ENCODE results near the gene TPD52L2.
"Not testable (repeated sequence)": the region's sequence is repeated elsewhere in the genome, so short reads cannot be mapped to it uniquely, and the experiment has no call there.

The TPD52L2 gene

DNA sequence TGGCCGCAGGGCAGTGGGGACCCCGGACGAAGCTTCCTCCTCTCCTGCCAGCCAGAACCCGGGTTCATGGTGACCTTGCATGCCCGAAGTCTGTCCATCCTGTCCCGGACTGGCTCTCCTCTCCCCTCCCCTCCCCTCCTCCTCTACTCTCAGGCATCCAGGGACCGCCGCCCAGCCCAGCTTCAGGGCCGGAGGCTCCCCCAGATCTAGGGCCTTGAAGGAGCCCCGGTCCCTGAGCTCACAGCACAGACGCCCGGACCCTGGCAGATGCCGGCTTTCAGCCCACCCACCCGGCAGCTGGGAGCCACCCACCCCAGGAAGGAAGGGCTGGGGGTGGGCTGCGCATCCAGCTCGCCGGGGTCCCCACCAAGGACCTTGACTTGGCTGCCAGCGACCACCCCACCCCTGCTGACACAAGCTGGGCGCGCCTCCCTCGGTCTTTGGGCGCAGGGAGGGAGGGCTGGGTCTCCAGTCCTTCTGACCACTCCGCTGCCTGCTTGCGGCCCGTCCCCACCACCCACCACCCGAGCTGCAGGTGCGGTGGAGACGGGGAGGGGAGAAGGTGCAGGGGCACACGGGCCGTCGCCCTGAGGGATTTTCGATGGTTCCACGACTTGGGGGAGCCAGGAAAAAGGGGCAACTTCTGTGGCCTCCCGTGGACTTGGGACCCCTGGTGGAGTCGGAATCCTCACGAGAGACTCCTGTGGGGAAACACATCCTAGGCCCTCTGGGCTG, 9.5 kb upstream of the TPD52L2 start:
- DNase-seq (ENCODE audit: low read depth in 2 of 2) = no peak

DNA sequence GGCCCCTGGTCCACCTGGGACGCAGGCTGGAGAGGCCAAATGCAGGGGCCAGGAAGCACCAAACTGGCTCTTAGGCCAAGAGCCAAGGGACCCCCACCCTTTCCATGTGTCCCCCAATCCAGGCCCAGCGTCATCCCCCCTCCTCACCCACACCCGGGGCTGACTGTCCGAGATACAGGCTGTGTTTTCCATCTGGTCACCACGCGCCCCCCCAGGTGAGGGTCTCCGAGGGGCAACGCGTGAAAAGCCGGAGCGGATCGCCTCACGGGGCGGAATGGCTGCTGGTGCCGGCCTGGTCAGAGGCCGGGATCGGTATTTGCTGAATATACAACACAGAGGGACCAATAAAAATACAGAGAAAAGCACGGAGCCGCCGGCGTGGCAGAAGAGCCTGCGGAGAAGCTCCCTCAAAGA, 9.0 kb upstream of the TPD52L2 start:
- DNase-seq (ENCODE audit: low read depth in 2 of 2) = no peak

DNA sequence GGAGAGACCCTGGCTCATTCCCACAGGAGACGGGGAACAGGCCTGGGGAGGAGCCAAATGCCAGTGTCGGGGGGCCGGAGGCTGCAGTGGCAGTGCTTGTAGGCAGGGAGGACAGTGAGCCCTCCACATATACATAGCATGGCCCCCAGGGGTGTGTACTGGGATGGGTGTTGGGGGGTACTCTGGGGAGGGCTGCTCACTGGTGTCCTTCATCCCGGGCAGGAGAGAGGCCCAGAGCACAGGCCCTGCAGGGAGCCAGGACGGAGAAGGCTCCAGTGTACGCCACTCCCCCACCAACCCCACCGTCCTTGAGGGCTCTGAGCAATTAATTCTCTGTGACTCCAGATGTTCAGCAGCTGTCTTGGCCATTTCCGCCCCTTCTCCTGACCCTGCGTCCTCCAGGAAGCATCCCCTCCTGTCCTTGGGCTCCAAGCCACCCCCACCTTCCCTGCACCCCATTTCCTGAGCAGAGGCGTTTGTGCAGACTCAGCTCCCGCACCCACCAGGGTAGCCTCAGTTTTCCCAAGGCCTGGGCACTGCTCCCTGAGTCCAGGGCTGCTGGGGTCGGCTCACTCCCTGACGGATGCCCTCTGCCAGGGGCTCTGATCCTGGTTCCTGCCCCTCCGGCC, 7.2 kb upstream of the TPD52L2 start:
- no peak for DNase-seq (ENCODE audit: low read depth in 2 of 2)

- no peak for DNase-seq (ENCODE audit: low read depth in 2 of 2)
Measured at GRCh38 chr20:63858393-63859165, 6.5 kb upstream of the TPD52L2 start.

GRCh38 chr20:63859166-63859699, 5.8 kb upstream of the TPD52L2 start:
- no peak for DNase-seq (ENCODE audit: low read depth in 2 of 2)

GRCh38 chr20:63860325-63861051, 4.6 kb upstream of the TPD52L2 start:
- DNase-seq (ENCODE audit: low read depth in 2 of 2) = no peak

DNA sequence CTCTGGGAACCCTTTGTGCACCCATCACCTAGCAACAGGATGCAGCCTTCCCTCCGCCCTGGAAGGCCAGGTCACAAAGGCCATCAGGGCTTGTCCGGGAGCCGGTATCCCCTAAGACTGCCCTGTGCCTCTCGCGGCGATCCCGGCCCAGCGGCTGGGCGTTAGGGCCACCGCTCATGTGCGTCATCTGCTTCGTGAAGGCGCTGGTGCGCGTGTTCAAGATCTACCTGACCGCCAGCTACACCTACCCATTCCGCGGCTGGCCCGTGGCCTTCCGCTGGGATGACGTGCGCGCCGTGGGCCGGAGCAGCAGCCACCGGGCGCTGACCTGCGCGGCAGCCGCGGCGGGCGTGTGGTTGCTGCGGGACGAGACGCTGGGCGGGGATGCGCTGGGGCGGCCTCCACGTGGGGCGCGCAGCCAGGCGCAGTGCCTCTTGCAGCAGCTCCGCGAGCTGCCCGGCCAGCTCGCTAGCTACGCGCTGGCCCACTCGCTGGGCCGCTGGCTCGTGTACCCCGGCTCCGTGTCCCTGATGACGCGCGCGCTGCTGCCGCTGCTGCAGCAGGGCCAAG, 3.6 kb upstream of the TPD52L2 start, which contains the start of gene ABHD16B:
ABHD16B (plus strand) TSS at position 134 of the 570 bp plus-strand sequence; CDS start at position 177, 43 bp downstream.
- DNase-seq (ENCODE audit: low read depth in 2 of 2) = no peak

- no peak for DNase-seq (ENCODE audit: low read depth in 2 of 2)
Measured at GRCh38 chr20:63861981-63862901, 2.8 kb upstream of the TPD52L2 start.

DNA sequence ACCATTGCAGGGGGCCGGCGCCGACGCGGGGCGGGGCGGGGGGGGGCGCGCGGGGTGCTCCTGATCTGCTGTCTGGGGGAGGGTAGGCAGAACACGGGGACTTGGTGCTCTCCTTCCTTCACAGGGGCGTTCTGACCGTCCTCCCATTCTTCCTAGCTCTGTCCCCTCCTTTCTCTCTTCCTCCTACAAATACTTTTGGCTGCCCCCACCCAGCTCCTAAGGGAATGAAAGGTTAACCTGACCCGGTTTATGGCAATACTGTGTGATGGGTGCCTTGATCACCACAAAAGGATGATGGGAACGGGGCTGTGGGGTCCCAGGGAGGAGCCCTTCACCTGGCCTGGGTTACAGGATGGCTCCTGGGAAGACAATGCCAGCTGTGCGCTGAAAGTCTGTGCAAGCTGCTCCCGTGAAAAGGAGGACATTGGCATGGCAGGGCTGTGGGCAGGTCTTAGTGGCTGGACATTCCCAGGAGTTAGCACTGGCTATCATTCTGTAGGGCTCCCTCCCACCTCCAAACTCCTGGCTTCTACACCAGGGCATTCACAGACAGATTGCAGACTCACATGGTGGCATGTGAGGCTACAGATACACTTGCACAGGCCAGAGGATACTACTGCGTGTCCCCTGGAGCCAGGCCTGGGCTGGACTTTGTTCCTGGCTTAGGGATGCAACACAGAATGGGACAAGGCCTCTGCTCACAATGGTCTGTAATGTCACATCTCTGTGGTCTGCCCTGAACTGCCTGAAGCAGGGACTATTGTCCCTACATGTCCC, 1.9 kb upstream of the TPD52L2 start:
- no peak for DNase-seq (ENCODE audit: low read depth in 2 of 2)

DNA sequence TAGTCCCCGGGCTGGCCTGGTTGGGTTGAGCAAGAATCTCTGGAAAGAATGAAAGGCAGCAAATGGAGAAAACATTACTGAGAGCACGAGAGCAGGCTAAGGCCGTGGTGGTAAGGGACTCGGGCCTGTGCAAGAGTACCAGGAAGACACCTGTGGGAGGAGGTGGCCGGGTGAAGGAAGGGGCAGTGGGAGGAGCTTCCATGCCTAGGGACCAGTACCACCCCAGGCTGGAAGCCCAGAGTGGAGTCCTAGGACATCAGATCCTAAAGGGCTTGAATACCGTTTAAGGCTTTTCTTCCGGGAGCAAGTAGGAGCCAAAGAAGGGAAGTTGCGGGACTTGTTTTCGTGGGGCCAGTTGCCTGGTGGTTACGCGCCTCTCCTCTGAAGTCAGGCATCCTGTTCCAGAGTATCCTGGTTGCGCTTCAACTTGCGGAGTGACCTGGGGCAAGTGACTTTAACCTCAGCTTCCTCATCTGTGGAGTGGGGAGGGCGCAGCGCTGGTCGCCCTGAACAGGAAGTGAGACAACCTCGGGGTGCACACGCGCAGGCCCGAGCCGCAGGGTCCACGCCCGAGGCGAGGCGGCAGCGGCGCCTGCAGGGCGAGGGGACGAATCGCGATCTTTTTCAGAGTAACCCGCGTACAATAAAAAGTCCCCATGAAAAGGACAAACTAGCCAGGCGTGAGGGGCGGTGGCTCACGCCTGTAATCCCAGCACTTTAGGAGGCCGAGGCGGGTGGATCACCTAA, 1.1 kb upstream of the TPD52L2 start:
- DNase-seq (ENCODE audit: low read depth in 2 of 2) = peak; percentile 59 to 65

DNA sequence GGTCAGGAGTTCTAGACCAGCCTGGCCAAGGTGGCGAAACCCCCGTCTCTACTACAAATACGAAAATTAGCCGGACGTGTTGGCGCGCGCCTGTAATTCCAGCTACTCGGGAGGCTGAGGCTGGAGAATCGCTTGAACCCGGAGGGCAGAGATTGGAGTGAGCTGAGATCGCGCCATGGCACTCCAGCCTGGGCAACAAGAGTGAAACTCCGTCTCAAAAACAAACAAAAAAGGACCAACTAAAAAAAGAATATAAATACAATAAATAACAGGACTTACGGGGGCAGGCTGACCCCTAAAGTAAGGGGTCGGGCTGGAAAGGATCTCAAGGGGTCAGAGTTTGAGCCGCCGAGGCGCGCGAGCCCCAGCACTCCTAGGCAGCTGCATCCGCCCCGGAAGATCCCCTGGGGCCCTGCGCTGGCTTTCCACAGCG, 509 bp upstream of the TPD52L2 start:
- no peak for DNase-seq (ENCODE audit: low read depth in 2 of 2)

- DNase-seq (ENCODE audit: low read depth in 2 of 2) = not testable (repeated sequence)
Measured at GRCh38 chr20:63867042-63867441, 2.0 kb downstream of the TPD52L2 start.

- DNase-seq (ENCODE audit: low read depth in 2 of 2) = no peak
Measured at GRCh38 chr20:63868264-63868663, 3.2 kb downstream of the TPD52L2 start.

GRCh38 chr20:63873477-63873971, 8.5 kb downstream of the TPD52L2 start:
- DNase-seq (ENCODE audit: low read depth in 2 of 2) = no peak

DNA sequence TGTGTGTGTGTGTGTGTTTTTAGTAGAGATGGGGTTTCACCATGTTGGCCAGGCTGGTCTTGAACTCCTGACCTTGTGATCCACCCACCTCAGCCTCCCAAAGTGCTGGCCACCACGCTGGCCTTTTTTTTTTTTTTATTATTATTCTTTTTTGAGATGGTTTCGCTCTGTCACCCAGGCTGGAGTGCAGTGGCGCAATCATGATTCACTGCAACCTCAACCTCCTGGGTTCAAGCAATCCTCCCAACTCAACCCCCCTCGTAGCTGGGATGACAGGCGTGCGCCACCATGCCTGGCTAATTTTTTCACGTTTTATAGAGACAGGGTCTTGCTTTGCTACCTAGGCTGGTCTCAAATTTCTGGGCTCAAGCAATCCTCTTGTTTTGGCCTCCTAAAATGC, 9.2 kb downstream of the TPD52L2 start:
- DNase-seq (ENCODE audit: low read depth in 2 of 2) = not testable (repeated sequence)

DNA sequence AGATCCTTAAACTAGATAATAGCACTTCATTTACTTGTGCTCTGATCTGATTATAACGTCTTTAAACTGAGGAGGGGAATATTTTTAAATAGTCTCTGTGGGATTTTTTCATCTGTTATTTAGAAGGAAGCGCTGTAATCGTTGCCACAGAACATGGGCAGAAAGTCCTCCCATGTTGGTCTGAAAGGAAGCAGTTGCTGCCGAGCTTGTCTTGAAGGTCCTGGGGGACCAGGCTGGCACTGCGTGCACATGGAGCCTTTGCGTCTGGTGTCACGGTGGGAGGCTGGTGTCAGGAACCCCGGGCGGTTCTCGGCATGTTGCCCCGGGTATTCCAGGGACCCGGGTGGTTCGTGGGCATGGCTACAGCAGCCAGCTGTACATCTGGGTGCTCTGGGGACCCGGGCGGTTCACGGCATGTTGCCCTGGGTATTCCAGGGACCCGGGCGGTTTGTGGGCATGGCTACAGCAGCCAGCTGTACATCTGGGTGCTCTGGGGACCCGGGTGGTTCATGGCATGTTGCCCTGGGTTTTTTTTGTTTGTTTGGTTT, 11.5 kb downstream of the TPD52L2 start:
- DNase-seq (ENCODE audit: low read depth in 2 of 2) = no peak

DNA sequence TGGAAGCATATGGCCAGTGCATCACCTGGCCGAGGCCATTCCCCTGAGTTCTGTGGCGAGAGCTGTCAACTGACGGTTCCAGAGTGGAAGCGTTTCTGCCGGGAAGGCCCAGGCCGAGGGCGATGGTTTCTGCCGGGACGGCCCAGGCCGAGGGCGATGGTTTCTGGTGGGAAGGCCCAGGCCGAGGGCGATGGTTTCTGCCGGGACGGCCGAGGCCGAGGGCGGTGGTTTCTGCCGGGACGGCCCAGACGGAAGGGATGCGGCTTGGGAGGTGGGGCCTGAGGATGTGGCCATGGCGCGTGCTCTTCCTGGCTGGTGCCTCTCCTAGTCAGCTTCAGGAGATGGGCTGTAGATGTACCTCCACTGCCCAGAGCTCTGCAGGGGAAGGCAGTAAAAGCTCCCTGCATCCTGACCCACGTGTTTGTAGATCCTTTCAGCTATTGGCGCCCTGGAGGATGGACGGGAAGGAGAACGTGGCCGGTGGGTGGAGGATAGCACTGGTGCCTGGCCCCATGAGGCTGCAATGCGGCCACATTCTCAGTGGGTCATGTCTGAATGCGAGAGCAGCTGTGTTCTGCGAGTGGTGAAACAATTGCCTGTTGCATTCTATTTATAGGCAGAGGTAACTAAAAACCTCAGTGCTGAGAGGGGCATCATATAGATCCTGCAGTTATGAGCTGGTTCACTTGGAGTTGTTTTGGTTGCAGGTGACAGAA, 12.8 kb downstream of the TPD52L2 start:
- no peak for DNase-seq (ENCODE audit: low read depth in 2 of 2)
